GM19463 (cell line): ENCODE measurements around the gene KRT84.
"Not testable (repeated sequence)": the region's sequence is repeated elsewhere in the genome, so short reads cannot be mapped to it uniquely, and the experiment has no call there.

Experiments used
- ATAC-seq: cut with Tn5 transposase; IDR thresholded peaks from one replicate; pipeline ENCODE4 v1.9.1; 2021; ENCODE audit warnings: mild to moderate bottlenecking, moderate library complexity; ENCODE audit not compliant: unreplicated experiment

KRT84 gene

GRCh38 chr12:52346593-52346992 is 38.9 kb downstream of the KRT84 start:
- no peak for ATAC-seq

GRCh38 chr12:52345041-52345440 is 40.4 kb downstream of the KRT84 start:
- not testable (repeated sequence) for ATAC-seq

GRCh38 chr12:52344111-52344510 is 41.3 kb downstream of the KRT84 start:
- ATAC-seq: no peak

- ATAC-seq: no peak
Observed at GRCh38 chr12:52343550-52343949, 41.9 kb downstream of the KRT84 start.

- no peak for ATAC-seq
Observed at GRCh38 chr12:52342781-52343490, 42.5 kb downstream of the KRT84 start.

GRCh38 chr12:52341066-52341580 is 44.3 kb downstream of the KRT84 start:
- ATAC-seq: no peak

GRCh38 chr12:52338241-52338960 is 47.1 kb downstream of the KRT84 start:
- no peak for ATAC-seq

GRCh38 chr12:52337054-52337453 is 48.4 kb downstream of the KRT84 start:
- no peak for ATAC-seq

GRCh38 chr12:52336641-52337040 is 48.8 kb downstream of the KRT84 start:
- no peak for ATAC-seq

GRCh38 chr12:52335598-52336262 is 49.7 kb downstream of the KRT84 start:
- ATAC-seq: no peak

- no peak for ATAC-seq
Observed at GRCh38 chr12:52334185-52334584, 51.3 kb downstream of the KRT84 start.

GRCh38 chr12:52333321-52333720 is 52.1 kb downstream of the KRT84 start:
- ATAC-seq: no peak

GRCh38 chr12:52332381-52332780 is 53.1 kb downstream of the KRT84 start:
- no peak for ATAC-seq

- ATAC-seq: no peak
Observed at GRCh38 chr12:52331833-52332232, 53.6 kb downstream of the KRT84 start.

GRCh38 chr12:52331039-52331438 is 54.4 kb downstream of the KRT84 start:
- ATAC-seq: no peak

GRCh38 chr12:52327830-52328500 is 57.5 kb downstream of the KRT84 start:
- no peak for ATAC-seq
